KOPT-K1 (cell line): ENCODE measurements around the gene NKG7.

Source experiments
- H3K27ac ChIP-seq: fragments of 200-600 bp; sonication (generic); 2 replicates; pipeline ENCODE4 v1.5.1; 2016; ENCODE audit warnings: antibody characterized with exemption, mild to moderate bottlenecking, low read depth, low read length; ENCODE audit not compliant: poor library complexity, severe bottlenecking
- H3K36me3 ChIP-seq: fragments of 200-600 bp; sonication (generic); 2 replicates; pipeline ENCODE4 v1.5.1; 2017; ENCODE audit warnings: antibody characterized with exemption, mild to moderate bottlenecking, low read length, moderate library complexity; ENCODE audit not compliant: insufficient read depth
- H3K9me3 ChIP-seq: fragments of 200-600 bp; sonication (generic); 2 replicates; pipeline ENCODE4 v1.5.1; 2017; ENCODE audit warnings: antibody characterized with exemption, low read length, mild to moderate bottlenecking; ENCODE audit not compliant: insufficient read depth, poor library complexity, severe bottlenecking

NKG7 gene

DNA sequence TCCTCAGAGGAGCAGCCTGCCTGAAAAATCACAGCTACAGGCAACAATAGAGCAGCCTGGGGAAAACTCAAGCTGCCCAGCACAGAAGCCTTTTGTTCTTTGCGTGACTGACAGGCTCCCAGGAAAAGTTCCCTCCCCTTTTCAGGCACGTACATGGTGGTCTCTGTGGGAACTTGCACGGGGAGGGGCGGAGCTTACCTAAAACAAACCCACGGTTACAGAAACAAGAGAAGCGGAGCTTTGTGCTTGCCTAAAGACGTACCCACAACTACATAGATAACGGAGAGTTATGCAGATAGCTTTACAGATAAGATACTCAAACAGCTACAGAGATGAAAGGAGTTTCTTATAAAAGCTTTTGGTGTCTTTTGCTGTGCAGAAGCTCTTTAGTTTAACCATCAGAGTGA is 17.7 kb downstream of the NKG7 start:
- no peaks in the 10 kb centered on the region for H3K9me3 ChIP-seq
- peaks cover 34% of the 10 kb centered on the region for H3K36me3 ChIP-seq
- H3K27ac ChIP-seq = peak overlapping the region; percentile 15

DNA sequence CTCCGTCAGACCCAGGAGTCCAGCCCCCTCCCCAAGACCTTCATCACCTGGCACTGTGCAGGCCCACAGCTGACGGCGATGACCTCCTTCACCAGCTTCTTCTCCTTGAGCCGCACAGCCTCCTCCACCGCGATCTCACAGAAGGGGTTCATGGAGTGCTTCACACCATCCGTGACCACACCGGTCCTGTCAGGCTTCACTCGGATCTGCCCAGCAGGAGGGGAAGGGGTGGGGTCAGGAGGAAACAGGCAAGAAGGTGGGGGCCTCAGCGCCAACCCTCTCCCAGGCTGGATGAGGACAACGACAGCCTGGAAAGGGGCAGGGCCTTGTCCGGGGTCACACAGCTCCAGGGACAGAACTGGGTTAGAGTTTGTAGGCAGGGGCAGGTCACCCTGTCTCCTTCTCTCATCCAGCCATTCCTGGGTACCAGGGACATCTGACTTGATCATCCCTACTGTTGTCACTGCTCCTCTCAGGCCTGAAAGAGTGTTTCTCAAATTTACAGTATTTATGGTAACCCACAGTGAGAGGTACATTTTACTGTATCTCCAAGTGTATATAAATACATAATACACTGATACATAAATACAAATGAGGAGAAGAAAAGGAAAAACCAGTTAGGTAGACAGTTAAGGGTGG is 18.2 kb downstream of the NKG7 start:
- Histone ChIP-seq H3K9me3 (no peaks in the 10 kb centered on the region), H3K27ac (peak overlapping the region; percentile 15), H3K36me3 (peaks cover 36% of the 10 kb centered on the region)

DNA sequence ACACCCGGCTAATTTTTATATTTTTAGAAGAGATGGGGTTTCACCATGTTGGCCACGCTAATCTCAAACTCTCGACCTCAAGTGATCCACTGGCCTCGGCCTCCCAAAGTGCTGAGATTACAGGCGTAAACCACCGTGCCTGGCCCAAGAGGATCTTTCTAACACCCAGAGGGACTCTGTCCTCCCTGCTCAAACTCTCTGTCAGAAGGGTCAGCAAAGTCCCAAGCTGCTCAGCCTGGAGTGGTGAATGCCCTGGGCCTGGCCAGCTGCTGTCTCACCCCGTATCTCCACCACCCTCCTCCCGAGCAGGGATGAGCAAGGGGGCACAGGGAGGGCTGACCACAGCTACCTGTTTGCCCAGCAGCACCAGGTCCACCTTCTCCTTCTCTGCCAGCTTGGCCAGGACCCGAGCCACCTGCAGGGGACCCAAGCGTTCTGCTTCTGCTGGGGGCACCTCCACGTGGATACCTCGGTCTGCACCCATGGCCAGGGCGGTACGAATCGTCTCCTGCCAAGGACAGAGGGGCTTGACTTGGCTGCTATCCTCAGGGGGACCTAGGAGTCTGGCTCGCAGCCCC is 19.6 kb downstream of the NKG7 start:
- Histone ChIP-seq H3K9me3 (no peaks in the 10 kb centered on the region), H3K36me3 (peaks cover 36% of the 10 kb centered on the region), H3K27ac (no peak overlapping the region)

DNA sequence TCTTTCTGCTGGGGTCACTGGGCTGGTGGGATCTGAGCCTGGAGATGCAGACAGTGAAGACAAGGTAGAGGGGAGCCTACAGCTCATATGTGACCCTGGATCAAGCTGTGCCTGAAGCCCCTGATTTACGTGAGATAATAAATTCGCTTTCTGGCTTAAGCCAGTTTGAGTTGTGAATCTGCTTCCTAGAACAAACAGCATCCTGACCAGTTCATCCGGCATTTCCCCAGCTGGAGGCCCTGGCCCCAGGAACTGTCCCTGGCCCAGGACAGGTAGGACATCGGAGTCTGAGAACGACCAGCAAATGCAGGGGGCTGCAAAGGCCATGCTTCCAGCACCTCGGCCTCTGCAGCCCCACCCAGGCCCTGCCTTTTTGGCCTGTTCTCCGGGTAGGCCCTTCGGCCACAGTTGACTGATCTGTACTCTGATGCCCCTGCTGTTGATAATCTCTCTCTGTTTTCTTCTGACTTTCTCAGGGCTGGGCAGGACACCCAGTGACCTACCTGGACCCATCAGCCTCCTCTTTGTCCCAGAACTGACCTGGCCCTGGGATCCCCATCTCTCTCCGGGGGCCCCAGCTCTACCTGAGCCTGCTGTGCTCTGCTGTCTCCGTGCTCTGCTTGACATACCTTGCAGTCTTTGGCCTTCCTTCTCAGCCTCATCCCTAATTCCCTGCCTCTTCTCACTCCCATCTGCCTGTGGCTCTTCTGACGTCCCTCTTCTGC is 21.0 kb downstream of the NKG7 start:
- peaks cover 51% of the 10 kb centered on the region for H3K36me3 ChIP-seq
- H3K9me3 ChIP-seq = no peaks in the 10 kb centered on the region
- no peak overlapping the region for H3K27ac ChIP-seq

DNA sequence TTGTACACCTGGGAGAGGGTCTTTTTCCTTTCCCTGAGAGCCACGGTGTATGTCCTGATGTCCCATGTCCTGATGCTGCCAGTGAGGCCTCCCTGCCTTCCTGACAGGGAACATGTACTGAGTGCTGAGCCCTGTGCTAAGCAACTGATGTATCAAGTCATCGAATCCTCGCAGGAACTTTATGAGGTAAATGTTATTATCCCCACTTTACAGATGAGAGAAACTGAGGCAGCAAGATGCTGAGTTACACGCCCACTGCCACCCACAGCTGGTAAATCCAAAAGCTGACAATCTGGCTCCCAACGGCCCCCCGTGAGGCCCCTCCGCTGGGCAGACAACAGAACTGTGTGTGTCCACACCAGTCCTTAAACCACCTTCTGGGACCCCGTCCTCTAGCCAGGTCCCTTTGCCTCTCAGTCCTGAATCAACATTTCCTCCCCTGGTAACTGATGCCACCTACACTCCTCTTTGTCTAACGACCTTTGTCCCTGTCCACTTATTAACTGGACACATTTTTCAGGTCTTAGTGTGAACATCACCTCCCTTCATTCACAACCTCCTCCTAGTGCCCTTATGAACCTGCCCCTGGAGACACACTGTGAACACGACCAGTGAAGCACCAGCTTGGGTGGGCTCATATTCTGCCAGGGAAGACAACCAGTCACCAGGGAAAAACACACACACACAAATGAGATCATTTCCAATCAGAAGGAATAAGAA is 25.1 kb downstream of the NKG7 start:
- Histone ChIP-seq H3K27ac (no peak overlapping the region), H3K36me3 (peaks cover 59% of the 10 kb centered on the region)

DNA sequence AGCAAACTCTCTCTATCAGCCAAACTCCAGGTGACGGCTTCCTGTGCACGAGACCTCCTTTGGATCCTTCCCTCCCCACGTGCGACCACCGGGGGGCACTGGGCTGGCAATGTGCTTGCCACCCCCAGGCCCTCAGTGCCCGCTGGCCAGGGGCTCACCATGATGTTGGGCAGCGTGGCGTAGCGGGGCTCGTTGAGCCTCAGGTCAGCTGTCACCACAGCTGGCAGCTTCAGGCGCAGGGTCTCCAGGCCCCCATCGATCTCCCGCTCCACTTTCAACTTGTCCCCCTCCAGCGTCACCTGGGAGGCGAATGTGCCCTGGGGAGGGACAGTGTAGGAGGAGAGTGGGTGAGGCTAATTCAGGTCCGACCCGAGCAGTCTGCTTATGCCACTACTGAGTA is 25.7 kb downstream of the NKG7 start:
- peaks cover 53% of the 10 kb centered on the region for H3K36me3 ChIP-seq

More for the DNA sequence above, 25.1 kb downstream of the NKG7 start:
- no peaks in the 10 kb centered on the region for H3K9me3 ChIP-seq

DNA sequence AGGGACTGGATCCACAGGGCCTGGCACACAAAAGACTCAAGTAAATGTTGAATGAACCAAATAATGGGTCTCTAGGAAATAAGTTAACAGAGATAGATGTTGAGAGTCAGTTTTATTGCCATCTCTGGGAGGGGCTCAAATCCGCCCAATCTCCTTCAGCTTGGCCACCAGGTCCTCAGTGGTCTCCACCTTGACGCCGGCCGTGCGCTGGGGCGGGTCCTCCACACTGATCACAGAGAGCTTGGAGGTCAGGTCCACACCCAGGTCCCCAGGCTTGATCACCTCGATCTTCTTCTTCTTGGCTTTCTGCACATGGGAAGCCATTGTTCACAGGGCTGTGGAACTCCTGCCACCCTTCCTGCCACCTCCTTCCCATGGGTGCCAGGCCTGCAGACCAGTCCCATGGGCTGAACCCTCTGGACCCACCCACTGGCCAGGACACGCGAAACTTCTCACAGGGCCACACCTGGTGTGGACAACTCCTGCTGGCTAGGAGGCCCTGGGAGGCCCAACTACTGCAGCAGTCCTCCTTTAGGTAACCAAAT is 27.3 kb downstream of the NKG7 start:
- Histone ChIP-seq H3K36me3 (peaks cover 37% of the 10 kb centered on the region; the same call in 1 of the 2 replicates), H3K9me3 (no peaks in the 10 kb centered on the region), H3K27ac (no peak overlapping the region)

More for the DNA sequence above, 25.7 kb downstream of the NKG7 start:
- H3K9me3 ChIP-seq = no peaks in the 10 kb centered on the region
- H3K27ac ChIP-seq = no peak overlapping the region

DNA sequence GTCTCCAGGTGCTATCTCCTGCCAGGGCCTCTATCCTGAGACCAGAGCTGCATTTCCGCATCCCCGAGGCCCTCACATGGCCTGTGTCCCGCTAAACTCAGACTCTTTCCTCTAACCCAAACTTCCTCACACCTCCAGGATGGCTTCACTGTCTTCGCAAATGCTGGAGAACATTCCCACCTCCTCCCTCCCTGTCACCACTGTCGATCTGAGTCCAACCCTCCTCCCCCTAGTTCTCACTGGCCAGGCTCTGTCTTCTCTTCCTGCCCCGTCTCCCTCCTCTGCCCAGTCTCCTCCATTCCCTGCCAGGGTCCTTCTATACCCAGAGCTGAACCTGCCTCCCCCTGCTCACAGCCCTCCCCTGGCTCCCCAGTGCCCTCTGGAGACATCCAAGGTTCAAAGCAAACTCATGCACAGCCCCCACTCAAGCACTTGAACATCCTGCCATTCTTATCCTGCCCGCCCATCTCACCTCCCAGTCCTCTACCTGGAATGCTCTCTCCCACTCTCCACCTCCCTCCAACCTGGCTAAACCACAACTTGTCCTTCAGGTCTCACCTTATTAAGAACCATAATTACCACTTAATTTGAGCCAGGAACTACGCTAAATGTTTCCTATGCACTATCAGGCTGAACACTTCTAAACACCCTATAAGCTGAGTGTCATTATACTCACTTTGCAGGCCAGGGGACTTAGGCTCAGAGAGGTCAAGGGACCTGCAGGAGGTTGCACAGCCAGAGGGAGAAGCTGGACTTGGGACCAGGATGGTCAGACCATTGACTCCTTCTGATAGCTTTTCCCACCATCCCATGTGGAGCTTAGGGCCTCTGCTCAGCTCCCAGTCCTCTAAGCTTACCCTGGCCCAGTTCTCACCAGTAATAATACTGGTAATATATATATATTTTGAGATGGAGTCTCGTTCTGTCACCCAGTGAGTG is 29.6 kb downstream of the NKG7 start:
- Histone ChIP-seq H3K36me3 (peaks cover 30% of the 10 kb centered on the region; the same call in 1 of the 2 replicates), H3K27ac (no peak overlapping the region), H3K9me3 (no peaks in the 10 kb centered on the region)

DNA sequence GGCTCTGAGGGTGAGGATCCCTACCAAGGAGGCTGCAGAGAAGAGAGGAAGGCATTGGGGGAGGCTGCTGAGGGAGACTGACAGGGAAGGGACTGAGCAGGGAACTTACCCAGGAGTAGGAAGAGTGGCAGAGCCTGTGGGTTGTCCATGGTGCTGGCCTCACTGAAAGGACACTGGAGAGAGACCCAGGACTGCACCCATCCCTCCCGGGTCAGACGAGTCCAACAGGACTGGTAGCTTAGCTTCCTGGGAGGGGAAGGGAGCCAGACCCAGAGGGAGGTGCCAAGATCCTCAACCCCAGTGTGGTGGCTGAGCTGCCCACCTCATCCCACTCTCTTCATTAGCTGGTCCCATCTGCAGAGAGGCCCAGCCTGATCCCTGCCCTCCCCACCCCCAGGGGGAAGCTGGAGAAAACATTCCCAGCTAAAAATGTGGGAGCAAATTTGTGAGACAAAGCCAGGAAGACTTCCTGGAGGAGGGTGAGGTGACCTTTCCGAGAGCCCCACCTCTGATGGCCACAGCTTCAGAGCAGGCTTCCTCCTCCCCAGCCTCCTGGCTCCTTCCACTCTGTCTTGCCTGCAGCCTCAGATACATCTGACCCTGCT is 30.4 kb downstream of the NKG7 start, which contains the start of gene VSIG10L:
VSIG10L (minus strand) TSS at position 164 of the 605 bp plus-strand sequence; CDS start at position 149, 15 bp downstream.
- no peaks in the 10 kb centered on the region for H3K9me3 ChIP-seq
- H3K27ac ChIP-seq = no peak within 1 kb of the TSS
- peaks cover 22% of the 10 kb centered on the region; the same call in 1 of the 2 replicates for H3K36me3 ChIP-seq

DNA sequence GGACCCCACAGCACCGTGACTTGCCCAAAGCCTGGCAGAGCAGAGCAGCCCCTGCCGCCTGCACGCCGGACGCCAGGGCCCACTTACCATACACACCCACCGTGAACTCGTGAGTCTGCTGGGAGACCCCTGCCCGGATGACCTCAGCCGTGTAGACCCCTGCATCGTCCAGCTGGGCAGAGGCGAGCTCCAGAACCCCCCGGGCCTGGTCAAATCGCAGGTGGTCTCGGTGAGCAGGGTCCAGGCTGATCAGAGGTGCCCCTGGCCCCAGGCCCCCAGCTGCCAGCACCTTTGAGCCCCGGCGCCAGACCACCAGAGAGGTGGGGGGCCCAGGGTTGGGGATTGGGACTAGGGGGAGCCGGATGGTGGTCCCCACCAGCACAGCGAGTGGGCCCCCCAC is 31.4 kb downstream of the NKG7 start:
- H3K9me3 ChIP-seq = no peaks in the 10 kb centered on the region
- H3K36me3 ChIP-seq = peaks cover 12% of the 10 kb centered on the region; the same call in 1 of the 2 replicates
- no peak overlapping the region for H3K27ac ChIP-seq

DNA sequence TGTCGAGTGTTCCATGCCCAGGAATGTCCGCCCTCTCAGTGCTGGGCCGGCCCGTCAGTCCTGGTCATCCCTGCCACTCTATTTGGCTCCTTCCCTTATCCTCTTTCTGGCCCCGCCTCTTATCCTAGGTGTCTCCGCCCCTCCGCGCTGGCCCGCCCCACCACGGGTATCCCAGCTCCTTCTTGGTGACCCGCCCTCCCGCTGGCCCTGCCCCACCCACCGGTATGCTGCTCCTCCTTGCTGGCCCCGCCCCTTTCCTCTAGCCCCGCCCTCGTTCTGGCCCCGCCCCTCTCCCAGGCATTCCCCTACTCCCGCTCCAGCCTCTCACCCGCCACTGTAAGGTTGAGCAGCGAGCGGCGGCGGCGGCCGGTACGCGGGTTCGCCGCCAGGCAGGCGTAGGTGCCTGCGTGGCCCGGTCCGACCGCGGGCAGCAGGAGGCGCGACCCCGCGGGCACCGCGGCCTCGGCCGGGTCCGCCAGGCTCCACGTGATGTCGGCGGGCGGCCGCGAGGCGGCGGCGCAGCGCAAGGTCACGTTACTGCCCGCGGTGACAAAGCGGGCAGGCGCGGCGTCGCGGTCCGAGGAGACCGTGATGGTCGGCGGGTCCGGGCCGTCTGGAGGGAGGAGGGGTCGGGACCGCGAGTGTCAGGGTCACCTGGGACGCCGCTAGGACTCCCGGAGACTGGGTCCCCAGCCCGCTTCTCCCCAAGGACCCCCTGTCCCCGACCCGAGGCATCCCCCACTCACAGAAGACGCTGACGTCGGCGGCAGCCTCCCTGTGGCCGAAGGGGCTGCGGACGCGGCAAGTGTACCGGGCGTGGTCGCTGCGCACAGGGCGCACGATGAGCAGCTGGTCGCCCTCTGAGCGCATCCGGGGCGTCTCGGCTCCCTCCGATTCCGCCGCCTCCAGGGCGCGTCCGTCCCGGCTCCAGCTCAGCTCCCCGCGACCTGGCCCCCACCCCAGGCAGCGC is 32.5 kb downstream of the NKG7 start:
- H3K36me3 ChIP-seq = peaks cover 4% of the 10 kb centered on the region; the same call in 1 of the 2 replicates
- no peaks in the 10 kb centered on the region for H3K9me3 ChIP-seq
- no peak overlapping the region for H3K27ac ChIP-seq

DNA sequence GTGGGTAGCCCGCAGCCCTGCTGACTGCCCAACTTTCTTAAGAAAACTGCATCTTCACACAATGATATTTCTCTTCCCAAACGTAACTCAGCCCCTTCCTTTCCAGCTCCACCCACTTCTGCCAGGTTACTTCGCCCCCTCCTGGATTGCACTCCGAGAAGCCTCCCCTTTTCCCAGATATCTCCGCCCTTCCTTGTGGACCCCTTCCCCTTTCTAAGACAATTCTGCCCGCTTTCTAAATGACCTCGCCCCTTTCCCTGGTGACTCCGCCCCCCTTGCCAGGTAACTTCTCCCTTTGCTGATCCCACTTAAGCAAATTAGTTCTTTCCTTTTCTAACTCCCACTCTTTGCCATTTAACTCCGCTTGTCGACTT is 33.2 kb downstream of the NKG7 start:
- no peaks in the 10 kb centered on the region for H3K36me3 ChIP-seq
- H3K27ac ChIP-seq = peak overlapping the region; percentile 12
- no peaks in the 10 kb centered on the region for H3K9me3 ChIP-seq
